IMR-90 (cell line): ENCODE data around the gene PDIA3.

ENCODE experiments used
- BHLHE40 ChIP-seq: fragments of 150-350 bp; IDR thresholded peaks from 2 replicates; pipeline ENCODE4 v1.6.1; 2016; ENCODE audit warnings: mild to moderate bottlenecking, low read depth, low read length
- CEBPB ChIP-seq: IDR thresholded peaks from 2 replicates; pipeline ENCODE4 v1.6.1; 2012; ENCODE audit warnings: low read depth, low read length, improper control_type of control experiment
- CHD1 ChIP-seq: IDR thresholded peaks from 2 replicates; pipeline ENCODE4 v1.6.1; 2012; ENCODE audit warnings: low read depth, low read length, improper control_type of control experiment
- CTCF ChIP-seq: conservative IDR thresholded peaks from 2 replicates; pipeline ENCODE4 v1.5.1; 2012; ENCODE audit warnings: mild to moderate bottlenecking, low read depth, low read length, improper control_type of control experiment
- MAFK ChIP-seq: IDR thresholded peaks from 2 replicates; pipeline ENCODE4 v1.6.1; 2012; ENCODE audit warnings: low read depth, low read length, improper control_type of control experiment
- MXI1 ChIP-seq: IDR thresholded peaks from 2 replicates; pipeline ENCODE4 v1.6.1; 2012; ENCODE audit warnings: low read depth, mild to moderate bottlenecking, low read length, moderate library complexity, borderline replicate concordance
- POLR2A ChIP-seq: IDR thresholded peaks from 2 replicates; pipeline ENCODE4 v1.6.1; 2012; ENCODE audit warnings: mild to moderate bottlenecking, low read depth, low read length
- RAD21 ChIP-seq: IDR thresholded peaks from 2 replicates; pipeline ENCODE4 v1.6.1; 2012; ENCODE audit warnings: low read length, improper control_type of control experiment
- RCOR1 ChIP-seq: IDR thresholded peaks from 2 replicates; pipeline ENCODE4 v1.6.1; 2012; ENCODE audit warnings: mild to moderate bottlenecking, low read length, improper control_type of control experiment; ENCODE audit not compliant: insufficient replicate concordance
- RFX5 ChIP-seq: IDR thresholded peaks from 2 replicates; pipeline ENCODE4 v1.8.0; 2012; ENCODE audit warnings: low read depth, mild to moderate bottlenecking, low read length, moderate library complexity
- SMC3 ChIP-seq: fragments of 150-350 bp; IDR thresholded peaks from 2 replicates; pipeline ENCODE4 v1.6.1; 2016; ENCODE audit warnings: low read depth, mild to moderate bottlenecking, antibody characterized with exemption, low read length, moderate library complexity

GRCh38 chr15:43702701-43703424 lies 43.4 kb upstream of the PDIA3 start:
- TF ChIP-seq RCOR1, result no peak
- TF ChIP-seq CTCF, result no peak
- TF ChIP-seq CEBPB, result no peak
- no peak for TF ChIP-seq CHD1
- TF ChIP-seq POLR2A, result no peak
- no peak for TF ChIP-seq RAD21
- no peak for TF ChIP-seq MXI1
- TF ChIP-seq MAFK, result peak; percentile 76
- no peak for TF ChIP-seq BHLHE40
- TF ChIP-seq RFX5, result no peak
- no peak for TF ChIP-seq SMC3
